HG02623 (cell line): ENCODE measurements around the gene FAH.
"Not testable (repeated sequence)": the region's sequence is repeated elsewhere in the genome, so short reads cannot be mapped to it uniquely, and the experiment has no call there.

ENCODE experiments used
- ATAC-seq: cut with Tn5 transposase; IDR thresholded peaks from one replicate; pipeline ENCODE4 v1.9.1; 2021; ENCODE audit warnings: moderate library complexity; ENCODE audit not compliant: unreplicated experiment

Gene FAH

GRCh38 chr15:80152896-80153876, at the start of gene FAH:
FAH (plus strand) TSS chr15:80152999; CDS start chr15:80153055, 56 bp downstream.
- ATAC-seq: peak; percentile 48

DNA sequence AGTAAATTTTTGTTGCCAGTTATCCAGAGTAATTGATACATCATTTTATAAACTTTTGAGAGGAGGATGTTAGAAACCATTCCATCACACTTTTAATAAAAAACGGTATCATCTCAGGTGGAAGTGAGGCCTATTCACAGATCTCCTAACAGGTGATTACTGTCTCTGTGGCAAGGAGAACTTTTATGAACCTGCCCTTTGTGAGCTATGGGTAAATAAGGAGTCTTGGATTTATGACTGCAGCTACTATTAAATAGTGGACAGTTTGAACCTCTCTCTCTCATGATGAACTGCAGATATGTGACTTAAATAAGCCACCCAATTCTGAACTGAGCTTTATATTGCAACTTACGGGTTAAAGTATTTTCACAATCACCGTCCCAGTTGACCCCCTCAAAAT, 47.6 kb upstream of the FAH start:
- no peak for ATAC-seq

- ATAC-seq: no peak
These were observed 47.2 kb upstream of the FAH start for GRCh38 chr15:80105595-80105994.

DNA sequence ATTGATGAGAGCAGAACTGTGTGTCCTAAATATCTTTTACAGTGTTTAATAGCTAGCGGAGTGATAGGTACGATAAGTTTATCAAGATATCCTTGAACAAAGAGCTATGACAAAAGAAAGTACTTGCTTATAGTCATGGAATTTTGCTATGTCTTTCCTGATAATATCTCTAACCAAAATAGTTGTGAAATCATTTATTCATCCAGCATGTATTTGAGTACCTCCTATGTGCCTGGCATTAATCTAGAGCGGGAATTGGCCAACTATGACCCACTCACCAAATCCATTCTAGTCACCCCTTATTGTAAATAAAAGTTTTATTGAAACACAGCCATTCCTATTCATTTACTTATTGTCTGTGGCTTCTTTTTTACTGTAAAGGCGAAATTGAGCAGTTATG, 46.7 kb upstream of the FAH start:
- ATAC-seq: no peak

GRCh38 chr15:80107204-80107603, 45.6 kb upstream of the FAH start:
- no peak for ATAC-seq

GRCh38 chr15:80107774-80108173, 45.0 kb upstream of the FAH start:
- ATAC-seq: no peak

DNA sequence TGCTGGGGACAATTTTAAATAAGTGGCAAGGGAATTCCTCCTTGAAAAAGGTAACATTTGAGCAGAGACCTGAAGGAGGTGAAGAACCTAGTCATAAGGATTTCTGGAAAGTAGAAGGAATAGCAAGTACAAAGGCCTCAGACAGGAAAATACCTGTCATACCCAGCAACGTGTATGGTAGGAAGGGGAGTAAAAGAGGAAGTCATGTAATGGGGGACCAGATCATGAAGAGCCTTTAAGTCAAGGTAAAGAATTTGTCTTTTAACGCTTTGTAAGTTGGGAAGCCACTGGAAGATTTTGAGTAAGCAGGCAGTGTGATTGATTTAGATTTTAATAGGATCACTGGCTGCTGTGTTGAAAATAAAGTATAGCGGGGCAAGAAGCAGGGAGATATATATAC, 43.4 kb upstream of the FAH start:
- ATAC-seq: no peak

DNA sequence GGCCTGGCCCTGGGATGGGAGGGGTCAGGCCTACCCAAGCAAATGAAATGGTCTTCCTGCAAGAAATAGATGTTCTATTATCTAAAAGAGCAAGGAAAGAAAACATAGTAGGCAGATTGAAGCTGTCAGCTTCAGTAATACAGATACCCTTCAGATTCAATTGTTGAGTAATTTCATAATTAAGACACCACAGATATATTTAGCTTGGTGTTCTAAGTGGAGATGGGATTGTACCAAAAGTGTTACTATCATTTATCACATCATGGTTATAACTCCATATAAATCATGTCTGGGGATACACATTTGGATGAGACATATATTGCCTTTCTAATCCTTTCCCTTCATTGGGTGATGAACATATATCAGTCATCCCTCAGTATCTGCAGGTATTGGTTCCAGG, 41.9 kb upstream of the FAH start:
- ATAC-seq: no peak

DNA sequence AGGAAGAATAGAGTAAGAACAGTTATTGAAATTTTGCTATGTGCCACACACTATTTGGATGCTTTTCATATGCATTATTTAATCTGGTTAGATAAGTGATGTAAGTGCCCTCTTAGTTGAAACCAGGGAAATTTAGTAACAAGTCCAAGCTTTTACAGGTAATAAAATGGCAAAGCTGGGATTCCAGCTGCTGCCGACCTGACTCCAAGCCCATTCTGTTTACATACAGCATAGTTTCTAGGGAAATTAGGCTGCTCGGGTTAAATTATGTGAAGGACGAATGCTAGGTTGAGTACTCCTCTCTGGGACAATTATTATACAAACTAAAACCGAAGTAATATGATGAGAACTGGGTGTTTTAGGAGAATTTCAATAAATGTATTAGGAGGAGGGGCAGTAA, 38.7 kb upstream of the FAH start:
- ATAC-seq: no peak

GRCh38 chr15:80115021-80115420, 37.8 kb upstream of the FAH start:
- ATAC-seq: no peak

GRCh38 chr15:80118956-80119355, 33.8 kb upstream of the FAH start:
- ATAC-seq: no peak

GRCh38 chr15:80120636-80121035, 32.2 kb upstream of the FAH start:
- no peak for ATAC-seq

DNA sequence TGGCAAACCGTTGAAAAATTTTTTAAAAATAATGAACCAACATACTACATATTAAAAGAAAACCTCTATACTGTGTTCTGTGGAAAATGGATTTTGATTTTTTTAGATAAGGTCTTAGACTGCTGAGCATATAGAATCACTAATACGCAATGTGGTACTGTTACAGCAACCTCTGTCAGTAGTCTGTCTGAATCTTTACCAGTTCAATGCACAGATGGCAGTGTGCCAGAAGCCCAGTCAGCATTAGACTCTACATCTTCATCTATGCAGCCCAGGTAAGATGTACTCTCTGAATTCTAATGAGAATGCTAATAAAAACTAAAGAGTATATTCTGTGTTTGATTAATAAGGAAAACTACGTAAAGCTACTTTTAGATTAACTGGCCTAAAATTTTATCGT, 31.3 kb upstream of the FAH start:
- no peak for ATAC-seq

GRCh38 chr15:80123034-80123433, 29.8 kb upstream of the FAH start:
- ATAC-seq: no peak

DNA sequence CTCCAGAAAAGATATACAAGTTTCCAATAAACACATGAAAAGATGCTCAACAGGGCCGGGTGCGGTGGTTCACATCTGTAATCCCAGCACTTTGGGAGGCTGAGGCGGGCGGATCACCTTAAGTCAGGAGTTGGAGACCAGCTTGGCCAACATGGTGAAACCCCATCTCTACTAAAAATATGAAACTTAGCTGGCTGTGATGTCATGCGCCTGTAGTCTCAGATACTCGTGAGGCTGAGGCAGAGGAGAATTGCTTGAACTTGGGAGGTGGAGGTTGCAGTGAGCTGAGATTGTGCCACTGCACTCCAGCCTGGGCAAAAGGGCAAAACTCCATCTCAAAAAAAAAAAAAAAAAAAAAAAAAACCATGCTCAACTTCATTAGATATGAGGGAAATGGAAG, 25.5 kb upstream of the FAH start:
- ATAC-seq: not testable (repeated sequence)

- no peak for ATAC-seq
These were observed 24.9 kb upstream of the FAH start for GRCh38 chr15:80127911-80128310.

GRCh38 chr15:80132382-80132781, 20.4 kb upstream of the FAH start:
- ATAC-seq: no peak

GRCh38 chr15:80136854-80137253, 15.9 kb upstream of the FAH start:
- no peak for ATAC-seq

GRCh38 chr15:80138961-80139360, 13.8 kb upstream of the FAH start:
- no peak for ATAC-seq

DNA sequence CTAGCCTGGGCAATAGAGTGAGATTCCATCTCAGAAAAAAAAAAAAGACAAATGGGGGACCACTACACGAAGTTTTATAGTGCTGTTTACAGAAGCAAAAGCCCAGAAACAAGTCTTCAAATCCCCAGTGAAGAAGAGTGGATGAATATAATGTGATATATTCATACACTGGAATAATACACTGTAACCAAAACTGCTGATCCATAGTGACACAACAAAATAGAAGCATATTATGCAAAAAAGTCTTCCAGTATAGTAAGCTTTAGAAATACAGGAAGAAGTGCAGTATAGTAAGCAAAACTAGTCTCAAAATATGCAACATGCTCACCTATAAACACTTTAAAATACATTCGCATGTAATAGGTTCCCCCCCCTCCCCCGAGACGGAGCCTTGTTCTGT, 11.9 kb upstream of the FAH start:
- no peak for ATAC-seq

DNA sequence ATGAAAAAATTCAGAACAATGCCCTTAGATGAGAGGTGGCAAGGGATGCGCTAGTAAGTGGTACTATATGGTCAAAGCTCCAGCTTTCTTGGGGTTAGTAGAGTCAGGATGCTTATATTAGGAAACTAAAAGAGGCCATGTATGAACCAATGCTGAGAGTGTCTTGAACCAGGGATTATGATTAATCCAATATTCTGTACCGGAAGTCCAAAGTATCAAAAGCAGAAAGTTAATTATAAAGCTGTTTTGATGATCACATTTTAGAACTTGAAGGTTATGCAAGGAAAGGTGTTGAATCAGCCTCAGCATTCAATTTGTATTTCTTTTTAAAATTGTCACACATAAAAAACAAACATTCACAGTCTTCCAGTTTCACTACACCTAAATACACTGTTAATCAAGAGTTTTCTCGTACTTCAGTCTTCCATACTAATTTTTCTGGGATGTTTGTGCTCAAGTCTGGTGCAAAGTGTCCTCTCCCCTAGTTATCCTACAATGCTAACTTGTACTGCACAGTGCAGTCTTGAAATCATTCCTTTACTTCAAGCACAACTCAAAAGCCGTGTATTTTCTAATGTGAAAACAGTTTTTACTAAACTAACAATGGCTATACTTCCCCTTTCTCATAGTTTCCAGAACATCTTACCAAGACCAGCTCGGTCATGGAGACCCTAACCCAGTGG, 10.7 kb upstream of the FAH start:
- ATAC-seq: no peak

DNA sequence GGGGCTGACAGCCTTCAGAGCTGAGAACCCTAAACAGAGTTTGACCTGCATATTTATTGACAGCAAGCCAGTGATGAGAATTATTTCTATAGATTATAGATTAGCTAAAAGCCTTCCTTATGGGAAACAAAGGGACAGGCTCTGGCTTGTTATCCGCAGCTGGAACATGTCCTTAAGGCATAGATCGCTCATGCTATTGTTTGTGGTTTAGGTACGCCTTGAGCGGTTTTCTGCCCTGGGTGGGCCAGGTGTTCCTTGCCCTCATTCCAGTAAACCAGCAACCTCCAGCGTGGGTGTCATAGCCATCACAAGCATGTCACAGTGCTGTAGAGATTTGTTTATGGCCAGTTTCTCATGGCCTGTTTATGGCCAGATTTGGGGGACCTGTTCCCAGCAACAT, 10.2 kb upstream of the FAH start:
- ATAC-seq: no peak
